Measurements from ENCODE around the gene NUDT4.

- TF ChIP-seq POLR2A (IDR thresholded peaks at IDR 0.05; ENCODE audit: low read depth, low read length) = no peak
- TF ChIP-seq POLR2AphosphoS5 (IDR thresholded peaks at IDR 0.05; ENCODE audit: low read depth, low read length) = no peak
Observed at GRCh38 chr12:93438266-93439050, 60.7 kb downstream of the NUDT4 start.

All from GM12892 (cell line).